Stimulated activated CD4-positive, alpha-beta T cell treated with anti-CD3 and anti-CD28 coated beads, Interleukin-12 subunit alpha, Interleukin-12 subunit beta, amount 100 ng/mL, for 24 hours (primary cell): ENCODE measurements around the gene PTPRQ.
"Not testable (repeated sequence)": the region's sequence is repeated elsewhere in the genome, so short reads cannot be mapped to it uniquely, and the experiment has no call there.

Experiments
- DNase-seq, 2 experiments: peaks; one replicate each; pipeline ENCODE4 v3.0.0-alpha.2; 2020; ENCODE audit warnings: low read depth in 2 of 2

The PTPRQ gene

DNA sequence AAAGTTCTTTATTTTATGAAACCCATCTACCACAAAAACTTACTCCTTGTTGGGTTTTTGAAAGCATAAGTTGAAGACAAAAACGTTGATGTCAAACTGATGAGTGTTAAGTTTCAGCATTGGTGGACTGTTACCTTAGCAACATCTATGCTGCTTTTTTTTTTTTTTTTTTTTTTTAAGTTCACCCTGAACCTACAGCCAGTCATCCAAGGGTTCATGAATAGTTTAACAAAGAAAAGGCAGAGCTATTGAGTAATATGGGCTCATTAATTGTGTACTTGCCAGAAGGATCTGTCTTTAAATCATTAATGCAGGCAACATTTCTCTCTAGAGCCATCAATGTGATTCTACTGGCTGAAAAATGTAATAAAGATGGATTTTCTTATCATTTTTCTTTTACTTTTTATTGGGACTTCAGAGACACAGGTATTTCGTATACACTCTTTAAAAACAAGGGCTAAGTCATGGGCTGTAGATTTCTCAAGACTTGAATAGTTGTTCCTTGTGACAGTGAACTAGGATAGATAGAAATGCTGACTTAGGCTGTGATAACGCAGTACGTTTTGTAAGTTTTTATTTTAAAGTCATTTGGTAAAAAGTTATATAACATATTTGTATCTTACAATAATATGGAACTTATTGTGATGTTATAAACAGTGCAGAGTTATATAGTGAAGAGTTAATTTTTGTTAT, at the start of gene PTPRQ:
PTPRQ (plus strand) TSS at position 262 of the 693 bp plus-strand sequence; CDS start at position 373, 111 bp downstream.
- no peak for DNase-seq

DNA sequence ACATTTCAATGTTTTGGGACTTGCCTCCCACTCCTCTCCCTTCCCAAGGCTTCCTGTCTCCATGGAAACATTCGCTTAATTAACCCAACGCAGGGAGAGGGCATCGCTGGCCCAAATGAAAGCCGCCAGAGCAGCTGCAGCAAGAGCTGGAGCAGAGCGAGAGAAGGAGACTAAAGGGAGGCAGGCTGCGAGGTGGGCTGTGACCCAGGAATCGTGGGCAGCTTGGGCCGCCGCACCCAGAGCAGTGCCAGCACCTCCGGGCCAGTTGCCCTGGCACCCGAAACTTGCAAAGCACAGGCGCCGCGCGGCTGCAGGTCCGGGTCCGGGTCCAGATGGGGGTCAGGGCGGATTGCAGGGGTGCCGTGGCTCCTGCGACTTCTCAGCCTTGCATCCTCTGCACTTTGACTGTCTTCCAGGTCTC, 43.5 kb upstream of the PTPRQ start:
- DNase-seq, result no peak

GRCh38 chr12:80401191-80401590, 42.8 kb upstream of the PTPRQ start:
- no peak for DNase-seq

GRCh38 chr12:80404629-80405028, 39.4 kb upstream of the PTPRQ start:
- DNase-seq, result no peak

GRCh38 chr12:80406253-80406652, 37.8 kb upstream of the PTPRQ start:
- no peak for DNase-seq

DNA sequence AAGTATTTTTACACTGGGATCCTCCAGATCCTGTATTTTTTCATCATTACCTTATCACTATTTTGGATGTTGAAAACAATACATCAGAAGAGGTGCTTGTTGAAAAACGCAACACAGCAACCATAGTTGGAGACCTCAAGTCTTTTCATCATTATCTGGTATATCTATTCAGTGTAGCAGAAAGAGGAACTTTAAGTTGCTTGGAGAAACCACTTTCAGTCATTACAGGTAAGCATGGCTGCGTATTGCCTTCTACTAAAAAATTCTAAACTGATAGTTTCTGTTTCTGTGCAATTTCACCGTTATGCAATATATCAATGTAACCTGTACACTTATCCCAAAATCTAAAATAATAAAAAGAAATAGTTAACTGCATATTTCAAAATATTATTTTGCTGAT, 32.2 kb upstream of the PTPRQ start:
- DNase-seq, result no peak

DNA sequence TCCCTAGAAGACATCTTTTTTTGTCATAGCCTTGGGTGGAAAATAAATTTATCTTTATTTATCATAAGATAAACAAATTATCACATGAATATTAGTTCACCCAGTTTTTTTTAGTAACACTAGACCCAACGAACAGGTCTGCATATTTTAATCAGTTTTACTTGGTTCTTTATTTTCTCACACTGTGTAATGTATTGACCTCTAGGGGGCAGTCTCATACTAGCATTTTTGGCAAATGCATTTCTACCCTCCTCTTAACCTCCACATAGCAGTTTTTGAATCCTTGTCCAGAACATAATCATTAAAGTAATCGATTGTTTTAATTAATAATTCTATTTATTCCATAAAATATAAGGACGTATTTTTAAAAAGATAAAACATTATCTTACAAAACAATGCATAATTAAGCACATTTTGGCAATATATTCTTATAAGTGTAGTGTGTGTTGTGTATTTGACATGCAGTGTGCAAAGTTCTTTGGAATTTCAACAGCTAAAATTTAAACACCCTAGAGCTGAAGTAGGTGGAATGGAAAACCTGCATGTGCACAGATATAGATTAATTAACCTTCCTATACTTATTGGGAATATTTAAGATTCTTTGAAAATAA, 31.6 kb upstream of the PTPRQ start:
- DNase-seq, result no peak

GRCh38 chr12:80413462-80413861, 30.6 kb upstream of the PTPRQ start:
- DNase-seq, result no peak

DNA sequence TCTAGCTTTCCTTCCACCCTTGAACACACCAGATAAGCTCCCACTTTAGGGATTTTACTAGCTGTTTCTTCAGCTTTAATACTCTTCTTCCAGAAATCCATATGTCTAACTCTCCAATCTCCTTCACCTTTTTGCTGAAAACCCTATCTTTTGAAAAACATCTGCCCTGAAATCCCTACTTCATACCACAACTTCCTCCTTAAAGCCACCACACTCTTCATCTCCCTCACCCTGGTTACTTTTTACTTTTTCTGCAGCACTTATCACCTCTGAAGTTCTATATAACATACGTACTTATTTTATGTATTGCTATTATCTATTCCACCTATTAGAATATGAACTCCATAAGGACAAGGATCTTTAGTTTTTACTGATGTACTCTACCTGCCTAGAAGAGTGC, 28.6 kb upstream of the PTPRQ start:
- no peak for DNase-seq

DNA sequence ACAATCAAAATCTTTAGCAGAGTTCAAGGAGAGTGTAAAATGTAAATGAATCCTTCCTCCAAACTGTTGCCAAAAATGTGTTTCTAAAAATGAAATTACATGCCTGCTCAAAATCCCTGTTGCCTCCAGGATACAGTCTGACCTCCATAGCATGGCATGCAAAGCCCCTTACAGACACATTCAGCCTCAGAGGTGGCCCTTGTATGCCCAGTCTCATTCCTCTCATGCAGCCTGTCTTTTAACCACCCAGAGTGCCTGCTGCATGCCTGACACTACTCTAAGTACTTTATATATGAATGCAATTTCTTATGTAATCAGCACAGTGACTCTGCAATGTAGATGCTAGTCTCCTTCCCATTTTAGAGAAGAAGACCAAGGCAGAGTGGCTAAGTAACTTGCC, 24.4 kb upstream of the PTPRQ start:
- no peak for DNase-seq

- no peak for DNase-seq
Observed at GRCh38 chr12:80420075-80420474, 24.0 kb upstream of the PTPRQ start.

DNA sequence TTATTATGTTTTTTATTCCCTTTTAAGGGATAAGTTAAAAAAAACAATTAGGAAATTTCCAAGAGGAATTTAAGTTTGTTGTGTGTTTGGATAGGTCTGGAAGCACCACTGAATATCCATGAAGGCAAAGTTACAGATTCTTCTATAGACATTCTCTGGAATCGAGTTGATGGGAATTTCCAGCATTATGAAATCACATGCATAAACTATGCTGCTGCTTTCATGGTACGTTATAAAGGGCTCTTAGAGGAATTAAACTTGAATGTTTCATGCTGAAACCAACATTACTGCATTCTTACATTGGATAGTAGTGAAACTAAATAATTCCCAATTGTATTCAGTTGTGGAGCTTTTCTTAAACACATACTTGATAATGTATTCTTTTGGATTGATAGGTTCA, 21.5 kb upstream of the PTPRQ start:
- DNase-seq, result no peak

- DNase-seq, result no peak
Observed at GRCh38 chr12:80432061-80432460, 12.0 kb upstream of the PTPRQ start.

DNA sequence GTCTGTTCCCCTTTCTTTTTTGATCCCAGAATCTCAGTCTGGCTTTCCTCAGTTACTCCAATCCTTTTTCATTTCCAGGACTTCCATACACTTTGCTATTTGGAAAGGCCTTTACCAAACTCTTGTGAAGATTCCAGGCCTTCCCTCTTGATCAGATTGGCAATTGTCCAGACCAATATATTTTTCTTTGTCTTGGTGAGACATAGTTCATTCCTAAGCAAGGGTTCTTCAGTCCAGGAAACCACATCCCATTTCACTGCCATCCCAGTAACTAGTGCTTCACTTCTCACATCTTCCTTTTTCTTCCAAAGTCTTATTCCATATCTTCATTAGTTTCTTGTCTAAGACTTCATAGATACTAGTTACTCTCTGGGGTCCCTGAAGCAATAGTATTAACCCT, 2.1 kb upstream of the PTPRQ start:
- DNase-seq, result no peak

DNA sequence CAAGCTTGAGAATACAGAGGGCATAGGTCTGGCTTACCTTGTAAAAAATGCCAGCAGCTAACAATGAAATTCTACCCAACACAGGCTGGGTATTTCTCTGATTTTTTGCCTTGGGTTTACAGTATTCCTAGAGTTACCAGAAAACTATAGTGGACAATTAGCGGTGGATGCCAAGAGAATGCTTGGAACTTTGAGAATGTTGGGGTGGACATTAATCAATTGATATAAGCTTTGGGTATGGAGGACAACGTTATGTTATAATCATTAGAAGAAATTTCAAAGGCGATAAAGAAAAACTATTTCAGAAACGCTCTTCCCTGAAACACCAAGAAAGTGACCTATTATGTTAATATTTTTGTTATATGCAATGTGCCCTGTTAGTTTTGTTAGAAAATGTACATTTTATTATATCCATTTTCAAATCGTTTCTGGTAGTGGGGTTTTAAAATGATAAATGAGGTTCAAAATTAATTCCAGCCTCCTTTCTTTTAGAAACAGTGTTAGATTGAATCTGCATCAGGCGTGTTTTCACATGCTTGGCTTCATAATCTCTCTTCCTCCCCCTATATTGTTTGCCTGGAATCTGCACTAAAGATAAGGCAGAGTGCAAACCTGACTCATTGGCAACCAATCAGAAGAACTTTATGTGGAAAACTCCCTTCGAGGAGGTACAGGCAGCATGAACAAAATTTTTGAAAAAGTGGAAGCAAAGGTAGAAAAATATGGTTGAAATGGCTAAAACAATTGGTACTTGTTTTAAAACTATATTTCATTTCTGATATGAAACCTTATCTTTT, 1.4 kb upstream of the PTPRQ start:
- DNase-seq, result no peak

- no peak for DNase-seq
Observed at GRCh38 chr12:80445083-80445793, 1.2 kb downstream of the PTPRQ start.

GRCh38 chr12:80456513-80456912, 12.5 kb downstream of the PTPRQ start:
- no peak for DNase-seq

- no peak for DNase-seq
Observed at GRCh38 chr12:80460972-80461371, 16.9 kb downstream of the PTPRQ start.

- DNase-seq, result not testable (repeated sequence)
Observed at GRCh38 chr12:80461851-80462250, 17.8 kb downstream of the PTPRQ start.

GRCh38 chr12:80469681-80470080, 25.6 kb downstream of the PTPRQ start:
- no peak for DNase-seq

- DNase-seq, result no peak
Observed at GRCh38 chr12:80470403-80470802, 26.4 kb downstream of the PTPRQ start.

GRCh38 chr12:80472236-80472635, 28.2 kb downstream of the PTPRQ start:
- DNase-seq, result no peak
